ENCODE results near the gene TBL1X.

DNA sequence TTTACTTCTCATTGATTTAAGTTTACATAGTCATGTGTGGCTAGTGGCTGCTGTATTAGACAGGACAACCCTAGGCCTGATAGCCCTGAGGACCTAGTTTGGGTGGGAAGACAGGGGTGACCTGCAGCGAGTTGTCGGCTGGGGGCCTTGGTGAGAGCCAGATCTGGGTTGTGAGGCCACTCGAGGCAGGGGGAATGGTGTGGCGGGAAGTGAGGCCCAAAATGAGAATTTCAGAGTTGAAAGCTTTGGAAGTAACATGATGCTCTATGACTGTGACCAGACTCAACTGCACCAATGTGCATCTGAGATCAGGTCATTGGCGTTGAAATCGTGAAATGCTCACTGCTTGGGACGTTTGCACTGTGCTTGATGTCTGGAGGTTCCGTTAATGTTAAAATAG lies 72.9 kb downstream of the TBL1X start:
- TF ChIP-seq POLR2A (IDR thresholded peaks at IDR 0.05): no peak
- TF ChIP-seq, protein P1, sequence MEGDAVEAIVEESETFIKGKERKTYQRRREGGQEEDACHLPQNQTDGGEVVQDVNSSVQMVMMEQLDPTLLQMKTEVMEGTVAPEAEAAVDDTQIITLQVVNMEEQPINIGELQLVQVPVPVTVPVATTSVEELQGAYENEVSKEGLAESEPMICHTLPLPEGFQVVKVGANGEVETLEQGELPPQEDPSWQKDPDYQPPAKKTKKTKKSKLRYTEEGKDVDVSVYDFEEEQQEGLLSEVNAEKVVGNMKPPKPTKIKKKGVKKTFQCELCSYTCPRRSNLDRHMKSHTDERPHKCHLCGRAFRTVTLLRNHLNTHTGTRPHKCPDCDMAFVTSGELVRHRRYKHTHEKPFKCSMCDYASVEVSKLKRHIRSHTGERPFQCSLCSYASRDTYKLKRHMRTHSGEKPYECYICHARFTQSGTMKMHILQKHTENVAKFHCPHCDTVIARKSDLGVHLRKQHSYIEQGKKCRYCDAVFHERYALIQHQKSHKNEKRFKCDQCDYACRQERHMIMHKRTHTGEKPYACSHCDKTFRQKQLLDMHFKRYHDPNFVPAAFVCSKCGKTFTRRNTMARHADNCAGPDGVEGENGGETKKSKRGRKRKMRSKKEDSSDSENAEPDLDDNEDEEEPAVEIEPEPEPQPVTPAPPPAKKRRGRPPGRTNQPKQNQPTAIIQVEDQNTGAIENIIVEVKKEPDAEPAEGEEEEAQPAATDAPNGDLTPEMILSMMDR (IDR thresholded peaks at IDR 0.05): no peak
